Tongue (tissue), 2 donors: ENCODE measurements around the gene LRRC4B. TPM values are rescaled to one million over a fixed set of nuclear protein-coding genes. Genes with fewer than 3 reads are reported as not detected.
"Not testable (repeated sequence)": the region's sequence is repeated elsewhere in the genome, so short reads cannot be mapped to it uniquely, and the experiment has no call there.

Experiments
- DNase-seq: peaks from one replicate; pipeline ENCODE4 v3.0.0-alpha.2; 2015
- total RNA-seq: library from RNA; depleted of rRNA; stranded (reverse); fragments of >200 nt; gene quantifications from one replicate; pipeline ENCODE4 v1.2.3, GENCODE V29; 2014

The LRRC4B gene, protein sequence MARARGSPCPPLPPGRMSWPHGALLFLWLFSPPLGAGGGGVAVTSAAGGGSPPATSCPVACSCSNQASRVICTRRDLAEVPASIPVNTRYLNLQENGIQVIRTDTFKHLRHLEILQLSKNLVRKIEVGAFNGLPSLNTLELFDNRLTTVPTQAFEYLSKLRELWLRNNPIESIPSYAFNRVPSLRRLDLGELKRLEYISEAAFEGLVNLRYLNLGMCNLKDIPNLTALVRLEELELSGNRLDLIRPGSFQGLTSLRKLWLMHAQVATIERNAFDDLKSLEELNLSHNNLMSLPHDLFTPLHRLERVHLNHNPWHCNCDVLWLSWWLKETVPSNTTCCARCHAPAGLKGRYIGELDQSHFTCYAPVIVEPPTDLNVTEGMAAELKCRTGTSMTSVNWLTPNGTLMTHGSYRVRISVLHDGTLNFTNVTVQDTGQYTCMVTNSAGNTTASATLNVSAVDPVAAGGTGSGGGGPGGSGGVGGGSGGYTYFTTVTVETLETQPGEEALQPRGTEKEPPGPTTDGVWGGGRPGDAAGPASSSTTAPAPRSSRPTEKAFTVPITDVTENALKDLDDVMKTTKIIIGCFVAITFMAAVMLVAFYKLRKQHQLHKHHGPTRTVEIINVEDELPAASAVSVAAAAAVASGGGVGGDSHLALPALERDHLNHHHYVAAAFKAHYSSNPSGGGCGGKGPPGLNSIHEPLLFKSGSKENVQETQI
- total RNA-seq: 13.0 TPM

DNA sequence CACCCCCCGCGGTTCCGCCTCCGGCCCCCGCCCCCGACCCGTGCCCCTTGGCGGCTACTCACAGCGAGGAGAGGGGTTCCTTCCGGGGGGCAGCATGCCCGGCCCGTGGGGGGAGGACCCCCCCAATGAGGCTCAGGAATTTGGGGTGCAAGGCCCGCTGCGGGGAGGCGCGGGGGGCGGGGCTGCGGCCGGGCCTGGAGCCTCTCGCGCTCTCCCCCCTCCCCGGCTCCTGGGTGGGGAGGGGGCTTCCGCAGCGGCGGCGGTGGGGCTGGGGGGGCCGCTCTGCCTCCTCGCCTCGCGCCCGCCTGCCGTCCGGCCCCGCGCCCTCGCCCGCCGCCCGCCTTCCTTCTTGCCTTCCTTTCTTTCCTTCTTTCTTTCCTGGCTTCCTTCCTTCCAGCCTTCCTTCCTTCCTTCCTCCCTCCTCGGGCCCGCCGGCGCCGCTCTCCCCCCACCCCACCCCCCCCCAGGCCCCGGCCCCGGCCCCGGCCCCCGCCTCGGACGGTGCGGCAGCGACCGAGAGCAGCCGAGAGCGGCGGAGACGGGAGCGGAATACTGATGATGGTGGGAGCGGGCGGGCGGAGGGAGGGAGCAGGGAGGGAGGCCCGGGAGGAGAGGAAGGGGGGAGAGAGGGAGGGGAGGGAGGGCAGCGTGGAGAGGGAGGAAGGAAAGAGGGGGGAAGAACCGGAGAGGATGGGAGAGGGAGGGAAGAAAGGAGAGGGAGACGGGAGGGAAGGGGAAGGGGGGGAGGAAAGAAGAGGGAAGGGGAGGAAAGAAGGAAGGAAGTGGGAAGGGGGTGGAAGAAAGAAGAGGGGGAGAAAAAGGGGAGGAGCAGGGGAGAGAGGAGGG is at the start of gene LRRC4B:
TSS of gene LRRC4B (minus strand) at position 554 of the 846 bp plus-strand sequence. CDS start 19,597 bp downstream, outside the sequence.
- peak; percentile 66 for DNase-seq

DNA sequence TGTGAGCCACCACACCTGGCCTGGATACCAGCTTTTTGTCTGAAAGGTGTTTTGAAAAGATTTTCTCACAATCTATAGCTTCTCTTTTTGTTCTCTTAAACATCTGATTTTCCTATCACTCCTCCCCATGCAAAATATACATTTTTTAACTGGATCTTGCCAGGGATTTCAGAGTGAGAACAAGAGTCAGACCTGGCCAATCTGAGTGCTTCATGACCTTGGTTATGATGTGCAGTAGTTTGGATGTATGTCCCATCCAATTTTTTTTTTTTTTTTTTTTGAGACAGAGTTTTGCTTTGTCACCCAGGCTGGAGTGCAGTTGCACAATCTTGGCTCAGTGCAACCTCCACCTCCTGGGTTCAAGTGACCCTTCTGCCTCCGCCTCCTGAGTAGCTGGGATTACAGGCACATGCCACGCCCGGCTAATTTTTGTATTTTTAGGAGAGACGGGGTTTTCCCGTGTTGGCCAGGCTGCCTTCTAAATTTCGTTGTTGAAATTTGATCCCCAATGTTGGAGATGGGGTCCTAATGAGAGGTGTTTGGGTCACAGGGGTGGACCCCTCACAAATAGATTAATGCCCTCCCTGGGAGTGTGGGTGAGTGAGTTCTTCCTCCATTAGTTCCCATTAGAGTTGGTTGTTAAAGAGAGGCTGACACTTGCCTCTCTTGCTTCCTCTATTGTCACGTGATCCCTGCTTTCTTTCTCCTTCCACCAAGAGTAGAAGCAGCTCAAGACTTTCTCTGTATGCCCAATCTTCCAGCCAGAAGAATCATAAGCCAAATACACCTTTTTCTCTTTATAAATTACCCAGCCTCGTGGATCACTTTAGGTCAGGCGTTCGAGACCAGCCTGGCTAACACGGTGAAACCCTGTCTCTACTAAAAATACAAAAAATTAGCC is 44.5 kb upstream of the LRRC4B start:
- not testable (repeated sequence) for DNase-seq

DNA sequence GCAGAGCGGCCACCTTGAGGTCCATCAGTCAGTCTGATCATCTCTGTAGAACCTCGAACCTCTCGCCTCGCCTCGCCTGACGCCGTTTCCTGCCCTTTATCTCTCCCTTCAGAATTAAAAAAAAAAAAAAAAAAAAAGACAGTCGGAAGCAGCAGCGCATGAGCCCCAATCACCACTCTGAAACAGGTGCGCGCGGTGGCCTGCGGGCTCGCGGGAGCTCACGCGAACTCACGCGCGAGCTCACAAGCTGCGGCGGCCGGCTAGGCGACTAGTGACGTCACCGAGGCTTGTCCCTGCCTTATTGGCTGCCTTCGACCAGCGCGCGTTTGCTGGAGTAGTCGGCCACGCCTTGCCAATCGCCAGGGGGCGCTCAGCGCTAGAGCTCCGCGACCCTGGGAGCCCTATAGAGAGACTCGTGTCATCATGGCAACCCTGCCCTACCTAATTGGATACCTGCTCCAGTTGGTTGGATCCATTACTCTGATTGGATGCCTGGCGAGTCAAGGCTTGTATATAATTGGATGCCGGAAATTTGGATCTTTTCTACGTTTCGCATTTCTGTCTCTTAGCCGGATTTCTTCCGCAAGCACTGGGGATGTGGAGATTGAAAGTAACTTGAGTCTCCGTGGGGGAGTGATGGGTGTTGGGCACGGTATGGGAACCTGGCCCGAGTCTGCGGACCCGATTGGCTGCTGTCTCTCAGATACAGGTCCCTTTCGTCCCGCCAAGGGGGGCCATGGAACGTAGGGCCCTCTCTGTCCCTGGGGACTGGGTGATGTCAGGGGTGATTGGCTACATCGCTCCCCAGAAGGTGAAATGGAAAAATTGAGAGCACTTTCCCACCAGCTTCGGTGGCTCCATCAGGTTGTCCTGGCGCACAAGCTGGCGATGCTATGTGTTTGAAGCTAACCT is 39.9 kb upstream of the LRRC4B start:
- DNase-seq: peak; percentile 92

DNA sequence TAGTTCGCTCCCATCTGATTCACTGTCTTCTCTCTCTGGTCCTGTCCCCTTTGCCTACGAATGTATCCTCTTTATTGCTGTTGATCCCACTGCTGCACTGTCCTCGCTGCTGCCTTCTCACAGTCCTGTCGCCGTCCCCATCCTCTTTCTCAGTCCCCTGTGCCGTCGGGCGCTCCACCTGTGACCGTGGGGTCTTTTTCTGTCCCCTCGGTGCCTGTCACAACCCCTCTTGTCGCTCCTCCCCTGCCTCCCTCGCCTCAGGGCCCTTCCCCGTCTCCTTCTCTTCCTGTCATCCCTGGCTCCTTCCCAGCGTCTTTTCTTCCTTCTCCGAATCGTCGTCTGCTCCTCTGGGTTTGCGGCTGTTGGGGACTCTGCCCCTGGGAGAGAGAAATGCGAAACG is 39.2 kb upstream of the LRRC4B start:
- no peak for DNase-seq

DNA sequence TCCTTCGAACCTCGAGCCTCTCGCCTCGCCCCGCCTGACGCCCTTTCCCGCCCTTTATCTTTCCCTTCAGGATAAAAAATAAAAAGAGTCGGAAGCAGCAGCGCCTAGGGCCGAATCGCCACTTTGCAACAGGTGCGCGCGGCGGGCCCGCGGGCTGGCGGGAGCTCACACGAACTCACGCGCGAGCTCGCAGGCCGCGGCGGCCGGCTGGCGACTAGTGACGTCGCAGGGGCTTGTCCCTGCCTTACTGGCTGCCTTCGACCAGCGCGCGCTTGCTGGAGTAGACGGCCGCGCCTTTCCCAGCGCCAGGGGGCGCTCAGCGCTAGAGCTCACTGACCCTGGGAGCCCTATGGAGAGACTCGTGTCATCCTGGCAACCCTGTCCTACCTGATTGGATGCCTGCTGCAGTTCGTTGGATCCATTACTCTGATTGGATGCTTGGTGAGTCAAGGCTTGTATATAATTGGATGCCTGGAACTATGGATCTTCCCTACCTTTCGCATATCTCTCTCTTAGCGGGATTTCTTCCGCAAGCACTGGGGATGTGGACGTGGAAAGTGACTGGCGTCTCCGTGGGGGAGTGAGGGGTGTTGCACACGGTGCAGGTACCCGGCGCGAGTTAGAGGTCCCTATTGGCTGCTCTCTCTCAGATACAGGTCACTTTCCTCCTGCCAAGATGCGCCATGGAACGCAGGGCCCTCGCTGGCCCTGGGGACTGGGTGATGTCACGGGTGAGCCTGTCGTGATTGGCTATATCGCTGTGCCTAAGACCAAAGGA is 38.0 kb upstream of the LRRC4B start:
- DNase-seq: peak; percentile 8

DNA sequence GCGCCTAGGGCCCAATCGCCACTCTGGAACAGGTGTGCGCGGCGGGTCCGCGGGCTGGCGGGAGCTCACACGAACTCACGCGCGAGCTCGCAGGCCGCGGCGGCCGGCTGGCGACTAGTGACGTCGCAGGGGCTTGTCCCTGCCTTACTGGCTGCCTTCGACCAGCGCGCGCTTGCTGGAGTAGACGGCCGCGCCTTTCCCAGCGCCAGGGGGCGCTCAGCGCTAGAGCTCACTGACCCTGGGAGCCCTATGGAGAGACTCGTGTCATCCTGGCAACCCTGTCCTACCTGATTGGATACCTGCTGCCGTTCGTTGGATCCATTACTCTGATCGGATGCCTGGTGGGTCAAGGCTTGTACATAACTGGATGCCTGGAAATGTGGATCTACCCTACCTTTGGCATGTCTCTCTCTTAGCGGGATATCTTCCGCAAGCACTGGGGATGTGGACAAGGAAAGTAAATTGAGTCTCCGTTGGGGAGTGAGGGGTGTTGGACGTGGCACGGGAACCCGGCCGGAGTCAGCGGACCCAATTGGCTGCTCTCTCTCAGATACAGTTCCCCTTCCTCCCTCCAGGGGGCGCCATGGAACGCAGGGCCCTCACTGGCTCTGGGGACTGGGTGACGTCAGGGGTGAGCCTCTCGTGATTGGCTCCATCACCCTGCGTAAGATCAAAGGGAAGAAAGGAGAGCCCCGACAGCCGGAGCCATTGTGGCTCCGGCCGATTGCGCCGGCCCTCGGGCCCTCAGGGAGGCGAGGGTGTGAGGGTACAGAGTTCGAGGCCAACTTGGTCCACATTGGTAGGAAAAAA is 36.2 kb upstream of the LRRC4B start:
- not testable (repeated sequence) for DNase-seq

DNA sequence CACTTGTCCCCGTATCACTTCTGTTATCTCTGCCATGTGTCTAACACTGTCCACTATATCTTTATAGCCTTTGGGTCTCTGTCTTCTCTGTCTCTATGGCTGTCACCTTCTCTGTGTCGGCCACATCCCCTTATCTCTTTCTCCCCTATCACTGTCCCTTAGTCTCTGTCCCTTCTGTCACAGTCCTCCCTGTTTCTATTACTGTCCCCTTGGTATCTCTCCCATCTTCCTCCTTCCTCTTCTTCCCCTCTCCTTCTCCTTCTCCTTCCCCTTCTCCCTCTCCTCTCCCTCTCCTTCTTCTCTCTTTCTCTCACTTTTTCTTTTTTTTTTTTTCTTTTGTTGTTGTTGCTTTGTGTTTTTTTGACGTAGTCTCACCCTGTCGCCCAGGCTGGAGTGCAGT is 34.7 kb upstream of the LRRC4B start:
- DNase-seq: no peak

DNA sequence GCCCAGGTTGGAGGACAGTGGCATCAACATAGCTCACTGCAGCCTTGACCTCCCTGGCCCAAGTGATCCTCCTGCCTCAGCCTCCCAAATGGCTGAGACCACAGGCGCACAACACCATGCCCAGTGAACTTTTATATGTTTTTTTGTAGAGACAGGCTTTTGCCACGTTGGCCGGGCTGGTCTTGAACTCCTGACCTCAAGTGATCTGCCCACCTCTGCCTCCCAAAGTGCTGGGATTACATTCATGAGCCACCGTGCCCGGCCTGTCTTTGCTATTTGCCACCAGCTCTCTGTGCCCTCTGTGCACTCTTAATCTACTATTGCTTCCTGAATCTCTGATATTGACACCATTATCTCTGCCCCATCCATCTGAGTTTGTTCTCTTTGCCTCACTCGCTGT is 34.3 kb upstream of the LRRC4B start:
- no peak for DNase-seq

DNA sequence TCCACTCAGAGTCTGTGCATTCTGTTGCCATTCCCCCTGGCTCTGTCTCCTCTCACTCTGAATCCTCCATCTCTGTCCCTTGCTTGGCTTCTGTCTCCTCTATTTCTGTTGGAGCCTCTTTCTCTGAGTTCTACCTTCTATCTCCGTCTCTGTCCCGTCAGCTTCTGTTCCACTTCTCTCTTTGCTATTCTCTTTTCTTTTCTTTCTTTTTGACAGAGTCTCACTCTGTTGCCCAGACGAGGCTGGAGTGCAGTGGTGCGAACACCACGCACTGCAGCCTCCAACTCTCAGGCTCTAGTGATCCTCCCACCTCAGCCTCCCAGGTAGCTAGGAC is 33.8 kb upstream of the LRRC4B start:
- no peak for DNase-seq

DNA sequence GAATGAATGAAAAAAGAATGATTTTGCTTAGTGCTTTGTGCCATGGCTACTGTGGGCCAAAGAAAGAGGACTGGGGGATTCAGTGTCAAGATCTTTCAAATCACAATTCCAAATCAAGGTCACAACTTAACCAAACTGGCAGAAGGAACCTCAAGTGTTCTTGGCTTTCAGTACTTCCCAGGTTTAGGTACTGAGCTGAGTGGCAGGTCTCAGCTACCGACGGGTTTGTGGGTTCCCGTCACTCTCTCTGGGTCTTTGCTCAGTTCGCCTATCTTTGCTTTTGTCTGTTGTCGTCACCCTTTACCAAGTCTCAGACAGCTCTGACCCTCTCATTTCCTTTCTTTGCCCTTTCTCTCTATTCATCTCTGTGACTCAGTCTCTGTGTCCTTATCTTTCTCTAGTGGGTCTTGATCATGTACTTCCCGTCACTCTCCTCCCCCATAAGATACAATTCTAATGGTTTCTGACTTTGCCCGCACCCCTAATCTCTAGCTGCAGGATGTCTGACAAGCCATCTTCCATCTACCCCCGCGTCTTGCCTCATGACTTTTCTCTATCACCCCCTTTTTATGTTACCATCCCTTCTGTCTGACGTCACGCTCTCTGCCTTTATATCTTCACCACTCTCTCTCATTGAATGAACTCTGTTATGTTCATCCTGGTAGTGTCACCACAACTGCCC is 33.3 kb upstream of the LRRC4B start:
- DNase-seq: no peak

DNA sequence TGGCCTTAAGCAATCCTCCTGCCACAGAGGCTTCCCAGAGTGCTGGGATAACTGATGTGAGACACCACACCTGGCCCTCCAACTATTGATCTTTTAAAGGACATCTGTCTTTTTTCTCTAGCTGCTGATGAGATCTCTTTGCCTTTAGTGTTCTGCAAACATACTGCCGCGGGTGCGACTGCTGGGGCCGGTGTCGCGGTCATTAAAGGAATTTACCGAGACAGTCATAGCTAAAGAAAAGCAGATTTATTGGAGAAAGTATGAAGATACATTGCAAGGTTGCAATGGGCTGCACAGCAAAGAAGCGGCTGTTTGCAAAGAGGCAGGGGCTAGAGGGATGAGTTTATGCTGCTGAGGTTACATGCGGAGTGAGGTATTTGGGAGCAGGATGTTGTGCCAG is 31.2 kb upstream of the LRRC4B start:
- DNase-seq: no peak

DNA sequence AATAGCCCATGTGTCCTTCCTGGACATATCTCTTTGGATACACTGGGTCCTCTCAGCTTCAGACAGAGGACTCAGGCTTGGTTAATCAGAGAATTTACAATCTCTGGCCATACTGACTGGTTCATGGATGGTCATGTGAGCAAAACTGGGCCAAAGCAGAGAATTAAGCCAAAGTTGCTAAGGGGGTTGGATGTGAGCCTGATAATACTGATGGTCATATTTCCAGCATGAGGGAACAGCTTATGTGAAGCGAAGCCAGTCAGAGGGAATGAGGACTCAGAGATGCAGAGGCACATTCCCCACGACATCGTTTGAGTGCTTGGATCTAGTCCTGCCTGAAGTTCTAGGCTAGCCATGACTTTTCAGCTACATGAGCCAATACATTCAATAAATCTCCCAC is 22.0 kb upstream of the LRRC4B start:
- no peak for DNase-seq

DNA sequence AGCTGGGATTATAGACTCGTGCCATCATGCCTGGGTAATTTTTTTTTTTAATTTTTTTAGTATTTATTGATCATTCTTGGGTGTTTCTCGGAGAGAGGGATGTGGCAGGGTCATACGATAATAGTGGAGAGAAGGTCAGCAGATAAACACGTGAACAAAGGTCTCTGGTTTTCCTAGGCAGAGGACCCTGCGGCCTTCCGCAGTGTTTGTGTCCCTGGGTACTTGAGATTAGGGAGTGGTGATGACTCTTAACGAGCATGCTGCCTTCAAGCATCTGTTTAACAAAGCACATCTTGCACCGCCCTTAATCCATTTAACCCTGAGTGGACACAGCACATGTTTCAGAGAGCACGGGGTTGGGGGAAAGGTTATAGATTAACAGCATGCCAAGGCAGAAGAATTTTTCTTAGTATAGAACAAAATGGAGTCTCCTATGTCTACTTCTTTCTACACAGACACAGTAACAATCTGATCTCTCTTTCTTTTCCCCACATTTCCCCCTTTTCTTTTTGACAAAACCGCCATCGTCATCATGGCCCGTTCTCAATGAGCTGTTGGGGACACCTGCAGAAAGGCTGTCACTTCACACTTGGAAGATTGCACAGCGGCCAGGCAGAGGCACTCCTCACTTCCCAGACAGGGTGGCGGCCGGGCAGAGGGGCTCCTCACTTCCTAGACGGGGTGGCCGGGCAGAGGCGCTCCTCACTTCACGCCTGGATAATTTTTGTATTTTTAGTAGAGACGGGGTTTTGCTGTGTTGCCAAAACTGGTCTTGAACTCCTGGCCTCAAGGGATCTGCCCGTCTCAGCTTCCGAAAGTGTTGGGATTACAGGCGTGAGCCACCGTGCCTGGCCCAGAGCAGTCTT is 13.8 kb upstream of the LRRC4B start:
- not testable (repeated sequence) for DNase-seq

DNA sequence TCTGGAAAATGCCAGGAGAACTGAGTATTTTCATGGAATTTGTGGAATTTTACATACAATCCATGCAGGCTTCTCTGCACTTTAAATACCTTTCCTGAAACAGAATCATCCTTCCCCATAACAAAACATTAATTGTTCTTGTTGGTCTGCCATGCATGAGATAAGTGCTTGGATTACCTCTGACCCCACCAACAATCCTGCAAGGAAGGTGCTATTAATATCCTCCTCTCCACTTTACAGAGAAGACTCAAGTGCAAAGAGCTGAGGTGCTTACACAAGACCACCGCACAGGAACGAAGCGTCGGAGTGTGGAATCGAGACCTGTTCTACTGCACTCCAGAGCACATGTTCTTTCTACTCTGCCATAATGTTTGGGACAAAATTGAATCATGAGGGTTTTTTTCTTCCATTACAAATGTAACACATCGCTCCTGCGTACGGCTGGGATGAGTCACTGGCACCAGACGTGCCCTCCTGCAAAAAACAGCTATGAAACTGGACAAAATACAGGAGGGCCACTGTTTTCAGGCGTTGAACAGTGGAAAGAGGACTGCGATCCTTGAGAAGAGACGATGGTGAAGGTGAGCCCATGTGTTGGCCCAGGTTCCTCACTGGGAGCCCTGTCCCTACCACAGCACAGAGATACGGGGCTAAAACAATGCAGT is 12.9 kb upstream of the LRRC4B start:
- DNase-seq: no peak

DNA sequence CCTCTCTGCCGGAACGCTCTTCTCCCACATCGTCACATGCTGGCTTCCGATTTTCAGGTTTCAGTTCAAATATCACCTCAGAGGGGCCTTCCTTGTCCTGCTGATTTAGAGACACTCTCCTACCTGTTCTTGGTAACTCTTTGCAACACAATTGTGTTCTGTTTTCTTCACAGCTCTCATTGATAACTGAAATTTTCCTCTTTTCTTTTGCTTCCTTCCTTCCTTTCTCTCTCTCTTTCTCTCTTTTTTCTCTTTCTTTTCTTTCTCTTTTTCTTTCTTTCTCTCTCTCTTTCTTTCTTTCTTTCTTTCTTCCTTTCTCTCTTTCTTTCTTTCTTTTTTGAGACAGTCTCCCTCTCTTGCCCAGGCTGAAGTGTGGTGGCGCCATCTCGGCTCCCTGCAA is 12.0 kb upstream of the LRRC4B start:
- no peak for DNase-seq

DNA sequence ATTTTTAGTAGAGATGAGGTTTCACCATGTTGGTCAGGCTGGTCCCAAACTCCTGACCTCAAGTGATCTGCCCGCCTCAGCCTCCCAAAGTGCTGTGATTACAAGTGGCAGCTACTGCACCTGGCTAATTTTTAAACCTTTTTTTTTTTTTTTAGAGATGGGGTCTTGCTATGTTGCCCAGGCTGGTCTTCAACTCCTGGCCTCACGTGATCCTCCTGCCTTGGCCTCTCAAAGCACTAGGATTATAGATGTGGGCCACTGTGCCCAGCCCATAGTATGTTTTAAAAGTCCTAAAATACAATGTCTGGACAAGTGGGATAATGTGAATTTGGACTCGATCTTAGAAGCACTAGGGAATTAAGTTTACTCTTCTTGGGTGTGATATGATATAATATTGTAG is 8.5 kb upstream of the LRRC4B start:
- DNase-seq: not testable (repeated sequence)
